HG02938 (cell line): ENCODE measurements around the gene RPN1.
"Not testable (repeated sequence)": the region's sequence is repeated elsewhere in the genome, so short reads cannot be mapped to it uniquely, and the experiment has no call there.

ENCODE experiments used
- ATAC-seq: cut with Tn5 transposase; IDR thresholded peaks from one replicate; pipeline ENCODE4 v1.9.1; 2021; ENCODE audit warnings: mild to moderate bottlenecking, moderate library complexity; ENCODE audit not compliant: unreplicated experiment

RPN1 gene

DNA sequence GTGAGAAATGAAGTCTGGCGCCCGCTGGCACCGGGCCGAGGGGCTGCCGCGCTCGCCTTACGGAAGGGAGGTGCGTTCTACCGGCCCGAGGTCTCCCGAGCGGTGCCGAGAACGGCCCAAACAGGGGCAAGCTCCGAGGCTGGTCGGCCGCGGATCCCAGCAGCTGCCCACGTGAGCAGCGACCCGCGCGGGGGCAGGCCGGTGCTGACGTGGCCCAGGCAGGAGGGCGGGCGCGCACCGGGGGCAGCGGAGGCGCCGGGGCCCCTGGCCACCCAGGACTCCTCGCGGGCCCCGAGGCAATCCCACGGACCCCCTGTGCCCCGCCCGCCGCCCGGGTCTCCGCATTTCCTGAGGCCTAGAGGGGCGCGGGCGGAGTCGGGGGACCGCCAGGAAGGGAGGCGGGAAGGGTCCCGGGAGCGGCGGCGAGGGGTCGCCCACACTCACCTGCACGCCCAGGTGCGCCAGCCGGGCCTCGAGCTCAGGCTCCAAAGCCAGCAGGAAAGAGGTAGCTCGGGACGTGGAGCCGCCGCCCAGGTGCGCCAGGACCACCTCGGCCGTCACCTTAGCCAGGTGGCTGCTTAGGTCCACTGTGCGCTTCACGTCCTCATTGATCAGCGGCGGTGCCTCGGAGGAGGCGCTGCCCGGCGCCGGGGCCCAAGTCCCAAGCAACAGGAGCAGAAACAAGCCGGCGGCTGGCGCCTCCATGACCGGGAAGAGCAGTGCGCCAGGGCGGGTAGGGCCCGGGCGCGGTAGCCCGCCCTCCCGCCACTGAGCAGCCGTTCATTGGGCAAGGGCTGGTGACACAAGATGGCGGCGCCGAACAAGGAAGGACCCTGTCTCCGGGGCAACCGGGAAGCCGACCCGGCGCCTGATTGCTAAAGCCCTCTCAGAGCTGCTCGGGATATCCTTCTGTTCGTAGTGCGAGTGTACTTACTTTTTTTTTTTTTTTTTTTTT is at the start of gene RPN1:
TSS of gene RPN1 (minus strand) at position 723 of the 955 bp plus-strand sequence. CDS start at position 705, 18 bp downstream.
- peak; percentile 86 for ATAC-seq

DNA sequence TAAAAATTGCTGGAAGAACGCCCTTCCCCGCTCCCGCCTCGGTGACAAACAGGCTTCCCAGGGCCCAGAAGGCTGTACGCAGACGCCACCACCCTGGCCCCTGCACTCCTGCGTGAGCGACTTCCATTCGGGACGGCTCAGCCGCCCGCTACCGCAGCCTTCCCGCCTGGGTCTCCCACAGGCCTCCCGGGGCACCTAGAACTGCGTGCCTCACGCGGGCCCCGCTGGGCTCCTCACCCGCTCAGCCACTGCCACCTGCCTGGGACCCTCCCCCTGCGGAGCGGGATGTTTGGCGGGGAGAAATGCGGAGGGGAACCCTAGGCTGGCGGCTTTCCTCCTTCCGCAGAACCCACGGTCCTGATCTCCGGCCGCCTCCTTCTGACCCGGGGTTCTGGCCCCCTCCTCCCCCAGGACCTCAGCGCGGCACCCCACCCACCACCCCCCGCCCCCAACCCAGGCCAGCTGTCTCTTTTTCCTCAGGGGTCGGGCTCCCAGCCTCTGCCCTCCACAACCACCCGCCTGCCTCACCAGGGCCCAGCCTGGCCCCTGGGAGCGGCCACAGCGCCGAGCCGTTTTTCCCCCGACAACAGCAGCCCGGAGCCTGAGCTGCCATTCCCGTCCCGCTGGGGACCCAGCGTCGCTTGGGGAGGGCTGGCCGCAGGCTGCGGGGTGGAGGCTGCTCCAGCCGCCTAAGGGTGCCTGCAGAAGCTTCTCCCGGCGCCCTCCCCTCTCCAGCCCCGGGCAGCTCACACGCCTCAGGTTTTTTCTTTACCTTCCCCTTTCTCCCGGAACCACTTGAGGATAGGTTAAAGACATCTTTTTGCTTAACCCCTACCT is 47.8 kb upstream of the RPN1 start:
- no peak for ATAC-seq

DNA sequence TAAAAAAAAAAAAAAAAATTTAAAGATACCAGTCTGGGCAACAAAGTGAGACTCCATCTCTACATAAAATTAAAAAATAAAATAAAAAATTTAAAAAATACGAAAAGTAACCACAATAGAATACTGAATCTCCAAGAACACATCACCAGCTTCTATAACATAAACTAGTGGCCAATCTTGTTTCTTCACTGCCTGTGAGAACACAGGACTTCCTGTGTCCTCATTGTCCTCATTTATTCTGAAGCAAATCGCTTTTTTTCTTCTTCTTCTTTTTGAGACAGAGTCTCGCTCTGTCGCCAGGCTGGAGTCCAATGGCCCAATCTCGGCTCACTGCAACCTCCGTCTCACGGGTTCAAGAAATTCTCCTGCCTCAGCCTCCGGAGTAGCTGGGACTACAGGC is 46.7 kb upstream of the RPN1 start:
- ATAC-seq, result no peak

DNA sequence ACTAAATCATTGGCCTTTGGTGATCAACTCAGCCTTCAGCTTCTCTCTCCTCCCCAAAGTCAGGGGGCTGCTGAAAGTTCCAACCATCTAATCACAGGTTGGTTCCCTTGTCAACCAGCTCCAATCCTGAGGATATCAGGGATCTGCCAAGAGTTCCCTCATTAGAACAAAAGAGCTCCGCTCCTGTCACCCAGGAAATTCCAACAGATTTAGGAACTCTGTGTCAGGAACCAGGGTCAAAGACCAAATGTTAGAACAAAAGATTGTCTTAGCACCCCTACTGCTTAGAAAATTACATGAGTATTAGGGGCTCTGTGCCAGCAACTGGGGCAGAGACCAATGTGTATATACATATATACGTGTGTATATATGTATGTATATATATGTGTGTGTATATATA is 43.1 kb upstream of the RPN1 start:
- ATAC-seq, result no peak

DNA sequence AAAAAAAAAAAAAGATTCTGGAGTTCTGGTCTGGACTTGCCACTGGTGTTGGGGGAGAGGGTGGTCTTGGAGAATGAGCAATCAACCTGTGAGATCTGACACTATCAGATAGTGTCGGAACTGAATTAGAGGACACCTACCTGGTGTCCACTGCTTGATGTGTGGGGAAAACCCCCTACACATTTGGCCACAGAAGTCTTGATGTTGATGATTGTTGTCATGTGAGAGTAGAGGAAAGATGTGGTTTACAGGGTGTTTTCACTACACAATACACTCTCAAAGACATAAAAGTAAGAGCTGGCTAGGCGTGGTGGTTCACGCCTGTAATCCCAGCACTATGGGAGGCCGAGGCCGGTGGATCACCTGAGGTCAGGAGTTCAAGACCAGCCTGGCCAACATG is 38.4 kb upstream of the RPN1 start:
- ATAC-seq, result no peak

DNA sequence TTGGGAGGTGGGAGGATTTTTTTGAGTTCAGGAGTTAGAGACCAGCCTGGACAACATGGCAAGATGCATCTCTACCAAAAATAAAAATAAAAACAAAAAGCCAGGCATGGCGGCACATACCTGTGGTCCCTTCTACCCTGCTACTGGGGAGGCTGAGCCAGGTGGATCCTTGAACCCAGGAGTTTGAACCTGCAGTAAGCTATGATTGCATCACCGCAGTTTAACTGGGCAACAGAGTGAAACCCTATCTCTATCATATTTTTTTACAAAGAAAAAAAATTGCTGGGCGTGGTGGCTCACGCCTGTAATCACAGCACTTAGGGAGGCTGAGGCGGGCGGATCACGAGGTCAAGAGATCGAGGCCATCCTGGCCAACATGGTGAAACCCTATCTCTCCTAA is 35.8 kb upstream of the RPN1 start:
- ATAC-seq, result no peak

DNA sequence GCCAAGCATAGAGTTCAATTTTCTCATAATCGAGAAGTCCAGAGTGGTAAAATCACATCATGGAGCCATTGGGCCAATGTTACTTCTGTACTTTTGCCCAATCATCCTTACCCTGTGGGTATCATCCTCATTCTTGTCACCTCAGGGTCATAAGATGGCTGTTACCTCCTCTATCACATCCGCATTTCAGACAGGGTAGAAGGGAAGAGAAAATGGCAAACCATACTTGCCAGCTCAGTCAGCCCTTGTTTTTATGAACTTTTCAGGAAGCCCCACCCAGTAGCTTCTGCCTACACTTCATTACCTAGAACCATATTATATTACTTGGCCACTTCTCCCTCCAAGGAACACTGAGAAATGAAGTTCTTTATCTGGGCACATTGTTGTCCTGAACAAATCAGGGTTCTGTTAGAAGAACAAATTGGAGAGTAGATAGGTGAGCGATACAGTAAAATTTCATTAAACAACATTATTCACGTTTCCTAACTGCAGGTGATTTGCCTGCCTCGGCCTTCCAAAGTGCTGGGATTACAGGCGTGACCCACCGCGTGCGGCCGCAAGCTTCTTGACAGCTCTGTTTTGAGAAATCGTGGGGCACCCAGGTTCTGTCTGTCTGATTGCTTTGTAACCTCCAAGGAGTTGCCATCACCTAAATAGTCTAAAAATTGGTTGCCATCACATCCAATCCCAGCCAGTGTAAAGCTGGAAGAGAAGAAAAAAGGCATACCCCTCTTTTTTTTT is 34.5 kb upstream of the RPN1 start:
- ATAC-seq, result no peak

DNA sequence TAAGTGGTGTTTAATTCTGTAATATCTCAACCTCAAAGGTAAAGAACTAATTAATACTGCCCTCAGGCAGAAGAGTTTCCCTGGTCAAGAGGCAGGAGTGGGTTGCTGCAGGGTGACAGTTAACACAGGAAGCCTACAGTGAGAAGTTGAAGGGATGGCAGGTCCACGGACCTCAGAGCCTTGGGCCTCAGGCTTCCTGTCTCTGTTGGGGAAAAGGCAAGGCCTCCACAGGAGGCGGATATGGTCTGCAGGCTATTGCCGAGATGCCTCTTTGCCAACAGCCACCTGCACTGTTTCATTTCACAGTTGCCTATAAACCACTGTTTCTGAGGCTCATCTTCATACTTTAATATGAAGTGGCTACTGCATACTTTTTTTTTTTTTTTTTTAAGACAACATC is 33.3 kb upstream of the RPN1 start:
- ATAC-seq, result no peak

DNA sequence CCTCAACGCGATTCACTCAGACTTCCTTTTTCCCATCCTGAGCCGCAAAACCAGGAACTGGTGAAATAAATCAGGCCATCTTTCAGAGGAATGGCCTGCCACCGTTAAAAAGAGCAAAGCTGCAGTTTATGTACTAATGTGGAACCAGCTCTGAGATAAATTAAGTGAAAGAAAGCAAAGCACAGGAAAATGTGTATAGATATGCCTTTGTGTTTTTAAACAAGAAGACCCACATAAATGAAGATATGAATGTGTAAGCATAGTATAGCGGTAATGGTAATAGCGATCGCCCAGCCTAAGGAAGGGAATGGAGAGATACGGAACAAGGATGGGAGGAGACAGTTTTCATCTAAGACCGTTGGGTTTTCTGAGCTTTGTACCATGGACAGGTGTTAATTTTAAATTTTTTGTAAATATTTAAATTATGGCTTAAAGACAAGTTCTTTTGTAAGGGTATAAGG is 30.8 kb upstream of the RPN1 start:
- no peak for ATAC-seq

DNA sequence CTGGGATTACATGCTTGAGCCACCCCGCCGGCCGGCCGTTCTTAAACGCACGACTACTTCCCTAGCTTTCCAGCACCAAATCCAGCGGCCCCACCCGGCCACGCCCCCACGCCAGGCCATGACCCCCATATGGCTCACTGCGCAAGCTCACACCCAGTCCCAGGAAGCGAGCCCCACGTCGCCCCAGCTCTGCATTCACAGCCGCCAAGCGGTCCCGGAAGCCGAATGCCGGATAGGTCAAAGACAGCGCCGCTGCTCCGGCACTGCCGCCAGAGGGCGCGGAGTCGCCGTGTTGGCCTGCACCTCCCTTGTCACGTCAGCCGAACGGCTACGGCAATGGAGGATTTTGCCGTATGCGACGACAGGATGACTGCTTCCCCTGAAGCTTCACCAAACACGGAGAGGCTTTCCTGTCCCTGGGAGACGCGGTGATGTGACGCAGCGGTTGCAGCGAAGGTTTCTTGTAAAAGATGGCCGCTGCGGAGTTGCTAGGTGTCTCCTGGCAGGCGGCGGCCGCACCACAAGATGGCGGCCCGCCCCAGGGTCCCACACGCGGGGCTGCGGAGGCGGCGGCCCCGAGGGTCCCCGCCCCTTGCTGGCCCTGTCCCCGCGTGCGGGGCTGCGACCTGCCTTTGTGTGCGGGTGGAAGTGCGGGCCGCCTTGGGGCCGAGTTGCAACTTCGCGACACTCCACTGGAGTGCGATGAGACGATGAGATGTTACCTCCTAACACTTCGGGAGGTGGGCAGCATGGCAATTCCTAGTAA is 30.2 kb upstream of the RPN1 start:
- peak; percentile 91 for ATAC-seq

DNA sequence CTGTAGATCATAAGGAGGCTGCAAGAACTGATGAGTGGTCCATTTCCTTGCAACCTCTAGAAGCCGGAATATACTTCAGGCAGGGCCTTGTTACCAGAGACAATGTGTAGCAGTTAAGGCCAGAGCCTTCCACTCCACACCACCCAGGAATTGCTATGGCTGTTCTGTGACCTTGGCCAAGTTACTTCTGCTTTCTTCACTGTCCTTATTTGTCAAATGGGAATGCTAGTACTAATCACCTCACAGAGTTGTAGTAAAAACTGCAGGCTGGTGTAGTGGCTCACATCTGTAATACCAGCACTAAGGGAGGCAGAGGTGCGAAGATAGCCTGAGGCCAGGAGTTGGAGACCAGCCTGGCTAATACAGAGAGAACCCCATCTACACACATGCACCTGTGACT is 28.7 kb upstream of the RPN1 start:
- ATAC-seq, result no peak

DNA sequence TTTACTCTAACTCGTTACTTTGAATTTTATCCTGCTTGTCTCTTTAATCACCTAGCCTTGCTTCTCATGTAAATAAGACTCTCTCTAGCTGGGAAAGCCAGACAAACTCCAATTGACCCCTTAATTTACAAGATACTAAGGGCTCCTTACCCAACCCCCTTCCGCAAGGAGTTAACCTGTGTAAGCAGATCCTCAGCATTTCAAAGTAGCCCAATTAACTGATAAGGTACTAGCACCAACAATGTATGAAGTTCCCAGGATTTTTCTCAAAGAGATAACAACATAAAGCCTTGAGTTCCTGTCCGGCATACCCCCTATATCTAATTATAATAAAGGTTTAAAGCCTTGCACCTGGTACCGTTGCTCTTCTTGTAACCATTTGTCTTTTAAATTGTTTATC is 25.2 kb upstream of the RPN1 start:
- ATAC-seq, result not testable (repeated sequence)

DNA sequence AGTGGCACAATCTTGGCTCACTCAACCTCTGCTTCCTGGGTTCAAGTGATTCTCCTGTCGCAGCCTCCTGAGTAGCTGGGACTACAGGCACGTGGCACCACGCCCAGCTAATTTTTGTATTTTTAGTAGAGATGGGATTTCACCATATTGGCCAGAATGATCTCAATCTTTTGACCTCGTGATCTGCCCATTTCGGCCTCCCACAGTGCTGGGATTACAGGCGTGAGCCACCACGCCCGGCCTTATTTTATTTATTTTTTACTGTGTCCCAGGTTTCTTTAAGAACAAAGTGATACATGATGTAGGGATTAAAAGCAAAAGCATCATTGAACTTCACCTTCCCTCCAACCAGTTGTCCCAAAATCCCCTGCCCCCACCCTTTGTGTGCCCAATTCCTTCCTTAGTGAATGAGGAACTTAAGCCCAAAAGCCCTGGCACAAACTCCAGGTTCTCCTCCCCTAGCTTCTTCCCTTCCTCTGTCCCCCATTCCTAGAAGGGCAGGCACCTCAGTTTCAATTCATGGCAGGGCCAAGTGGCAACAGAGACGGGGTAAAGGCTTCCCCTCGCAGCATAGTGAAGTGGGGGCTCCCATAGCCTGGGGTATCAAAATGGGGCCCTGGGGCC is 23.7 kb upstream of the RPN1 start:
- ATAC-seq, result no peak

DNA sequence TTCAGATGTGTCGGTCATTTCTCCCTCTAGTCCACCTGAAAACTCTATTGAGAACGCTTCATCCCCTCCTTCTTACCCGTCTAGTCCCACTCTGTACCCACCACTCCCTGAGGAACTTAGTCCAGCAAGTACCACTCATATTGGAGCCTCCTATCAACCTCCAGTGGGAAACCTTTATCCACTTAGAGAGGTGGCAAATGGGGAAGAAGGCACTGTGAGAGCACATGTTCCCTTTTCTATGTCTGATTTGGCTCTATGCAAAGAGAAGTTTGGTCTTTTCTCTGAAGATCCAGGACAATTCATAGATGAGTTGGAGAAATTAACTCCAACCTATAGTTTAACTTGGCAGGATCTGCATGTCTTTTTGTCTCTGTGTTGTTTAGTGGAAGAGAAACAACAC is 17.0 kb upstream of the RPN1 start:
- no peak for ATAC-seq

DNA sequence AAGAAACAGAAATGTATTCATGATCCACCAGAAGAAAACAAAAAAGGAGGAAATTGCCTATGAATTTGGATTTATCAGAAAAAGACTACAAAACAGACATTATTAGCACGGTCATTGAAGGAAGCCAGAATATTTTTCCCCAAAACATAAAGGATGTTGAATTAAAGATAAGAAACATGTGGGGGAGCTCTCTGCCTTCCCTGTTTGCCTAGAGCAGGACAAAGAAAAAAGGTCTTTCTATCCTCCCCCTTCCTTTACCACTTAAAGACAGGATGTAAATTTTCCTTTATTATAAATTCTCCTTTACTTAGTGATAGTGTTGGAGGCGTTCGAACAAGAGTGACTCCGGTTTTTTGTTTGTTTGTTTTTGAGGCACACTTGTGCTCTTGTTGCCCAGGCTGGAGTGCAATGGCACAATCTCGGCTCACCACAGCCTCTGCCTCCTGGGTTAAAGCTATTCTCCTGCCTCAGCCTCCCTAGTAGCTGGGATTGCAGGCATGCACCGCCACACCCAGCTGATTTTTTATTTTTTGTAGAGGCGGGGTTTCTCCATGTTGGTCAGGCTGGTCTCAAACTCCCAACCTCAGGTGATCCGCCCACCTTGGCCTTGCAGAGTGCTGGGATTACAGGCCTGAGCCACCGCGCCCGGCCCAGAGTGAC is 14.9 kb upstream of the RPN1 start:
- no peak for ATAC-seq

DNA sequence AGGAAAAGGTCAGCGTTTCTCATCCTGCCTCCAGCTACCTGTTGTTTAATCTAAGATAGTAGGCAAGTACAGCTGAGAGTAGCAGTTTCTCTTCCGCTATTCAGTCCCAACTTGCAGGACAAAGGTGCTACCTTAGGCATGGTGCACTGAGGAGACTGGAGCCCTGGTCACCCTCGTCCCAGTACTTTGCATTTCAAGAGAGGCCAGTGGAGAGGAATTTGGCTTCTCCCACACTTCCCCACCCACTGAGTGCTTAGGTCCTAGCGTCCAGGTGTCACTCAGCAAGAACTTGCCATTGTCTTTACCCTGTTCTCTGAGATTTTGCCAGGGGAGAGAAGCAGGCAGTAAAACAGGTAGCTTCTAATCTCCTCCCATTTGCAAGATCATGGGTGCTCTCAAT is 12.5 kb upstream of the RPN1 start:
- no peak for ATAC-seq

DNA sequence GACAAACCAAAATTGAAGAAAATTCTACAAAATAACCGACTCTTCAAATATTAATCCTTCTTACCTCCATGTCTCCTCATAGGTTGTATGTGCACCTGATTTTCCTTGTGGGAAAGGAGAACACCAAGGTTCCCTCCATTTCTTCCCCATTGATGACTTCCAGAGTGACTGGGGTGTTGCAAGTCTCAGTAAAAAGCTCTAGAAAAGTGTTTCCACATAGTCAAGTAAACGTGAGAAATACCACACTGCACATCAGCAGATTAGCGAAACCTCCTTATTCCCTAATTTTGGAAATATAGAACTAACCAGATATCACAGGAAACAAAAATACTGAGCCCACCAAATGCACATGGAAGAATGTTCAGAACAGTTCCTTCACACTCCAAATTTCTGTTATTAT is 4.9 kb upstream of the RPN1 start:
- no peak for ATAC-seq

DNA sequence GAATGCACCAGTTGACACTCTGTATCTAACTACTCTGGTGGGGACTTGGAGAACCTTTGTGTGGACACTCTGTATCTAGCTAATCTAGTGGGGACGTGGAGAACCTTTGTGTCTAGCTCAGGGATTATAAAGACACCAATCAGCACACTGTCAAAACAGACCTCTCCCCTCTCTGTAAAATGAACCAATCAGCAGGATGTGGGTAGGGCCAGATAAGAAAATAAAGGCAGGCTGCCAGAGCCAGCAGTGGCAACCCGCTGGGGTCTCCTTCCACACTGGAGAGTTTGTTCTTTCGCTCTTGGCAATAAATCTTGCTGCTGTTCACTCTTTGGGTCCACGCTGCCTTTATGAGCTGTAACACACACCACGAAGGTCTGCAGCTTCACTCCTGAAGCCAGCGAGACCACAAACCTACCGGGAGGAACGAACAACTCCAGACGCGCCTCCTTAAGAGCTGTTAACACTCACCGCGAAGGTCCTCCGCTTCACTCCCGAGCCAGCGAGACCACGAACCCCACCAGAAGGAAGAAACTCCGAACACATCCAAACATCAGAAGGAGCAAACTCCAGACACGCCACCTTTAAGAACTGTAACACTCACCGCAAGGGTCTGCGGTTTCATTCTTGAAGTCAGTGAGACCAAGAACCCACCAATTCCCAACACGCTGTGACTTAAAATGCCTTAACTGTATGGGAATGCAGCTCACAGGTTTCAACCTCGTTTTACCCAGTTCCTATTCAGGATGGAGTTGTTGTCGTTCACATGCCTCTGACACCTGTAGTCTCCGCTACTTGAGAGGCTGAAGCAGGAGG is 3.6 kb upstream of the RPN1 start:
- not testable (repeated sequence) for ATAC-seq
